HEK293 (cell line): Measurements from ENCODE around the gene TAF8.

ENCODE experiments used
- OVOL3 ChIP-seq: fragments of 450-650 bp; formaldehyde crosslinking; IDR thresholded peaks from 2 replicates; pipeline ENCODE4 v1.5.1; 2016; ENCODE audit warnings: missing biosample characterization, missing genetic modification characterization
- RBAK ChIP-seq: fragments of 450-650 bp; formaldehyde crosslinking; IDR thresholded peaks from 2 replicates; pipeline ENCODE4 v1.5.1; 2016; ENCODE audit warnings: missing biosample characterization, missing genetic modification characterization
- ZFP3 ChIP-seq: fragments of 450-650 bp; formaldehyde crosslinking; IDR thresholded peaks from 2 replicates; pipeline ENCODE4 v1.5.1; 2016; ENCODE audit warnings: low read depth, missing biosample characterization, missing genetic modification characterization
- ZNF184 ChIP-seq: fragments of 450-650 bp; IDR thresholded peaks from 2 replicates; pipeline ENCODE4 v1.5.1; 2018; ENCODE audit warnings: missing biosample characterization, mild to moderate bottlenecking, missing genetic modification characterization
- ZNF311 ChIP-seq: fragments of 450-650 bp; formaldehyde crosslinking; IDR thresholded peaks from 2 replicates; pipeline ENCODE4 v1.5.1; 2017; ENCODE audit warnings: missing biosample characterization, missing genetic modification characterization, borderline replicate concordance
- ZNF510 ChIP-seq: fragments of 450-650 bp; formaldehyde crosslinking; IDR thresholded peaks from 2 replicates; pipeline ENCODE4 v1.5.1; 2018; ENCODE audit warnings: mild to moderate bottlenecking, missing genetic modification characterization, missing biosample characterization; ENCODE audit not compliant: insufficient replicate concordance
- ZNF561 ChIP-seq: fragments of 450-650 bp; IDR thresholded peaks from 2 replicates; pipeline ENCODE4 v1.5.1; 2018; ENCODE audit warnings: missing biosample characterization, missing genetic modification characterization, borderline replicate concordance
- ZNF626 ChIP-seq: fragments of 450-650 bp; sonication (Bioruptor Pico); formaldehyde crosslinking; IDR thresholded peaks from 2 replicates; pipeline ENCODE4 v1.5.1; 2018; ENCODE audit warnings: missing biosample characterization, missing genetic modification characterization, inconsistent platforms
- TF ChIP-seq, protein P1 (sequence below): fragments of 450-650 bp; formaldehyde crosslinking; IDR thresholded peaks from 2 replicates; pipeline ENCODE4 v1.5.1; 2016; ENCODE audit warnings: missing biosample characterization, missing genetic modification characterization
- TF ChIP-seq, protein P2 (sequence below): fragments of 450-650 bp; formaldehyde crosslinking; IDR thresholded peaks from 2 replicates; pipeline ENCODE4 v1.5.1; 2016; ENCODE audit warnings: missing biosample characterization, missing genetic modification characterization
- TF ChIP-seq, protein P3 (sequence below): fragments of 450-650 bp; formaldehyde crosslinking; IDR thresholded peaks from 2 replicates; pipeline ENCODE4 v1.5.1; 2016; ENCODE audit warnings: missing biosample characterization, missing genetic modification characterization, borderline replicate concordance
- TF ChIP-seq, protein P4 (sequence below): fragments of 450-650 bp; formaldehyde crosslinking; IDR thresholded peaks from 2 replicates; pipeline ENCODE4 v1.5.1; 2016; ENCODE audit warnings: missing biosample characterization, missing genetic modification characterization, low read depth

DNA sequence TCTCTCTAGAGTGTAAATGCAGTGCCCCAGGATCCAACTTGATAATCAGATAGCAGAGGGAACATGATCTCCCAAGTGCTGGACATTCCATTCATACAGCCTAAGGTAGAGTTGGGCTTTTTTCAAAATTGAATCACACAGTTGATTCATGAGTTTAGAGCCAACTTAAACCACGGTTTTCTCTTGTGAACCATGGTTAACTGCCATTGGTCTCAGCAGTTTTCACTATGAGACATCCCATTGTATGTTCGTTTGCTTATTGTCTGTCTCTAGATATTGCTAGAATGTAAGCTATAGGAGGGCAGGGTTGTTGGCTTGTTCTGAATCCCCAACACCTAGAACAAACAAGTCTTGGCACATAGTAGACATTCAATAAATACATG is 37.2 kb upstream of the TAF8 start:
- TF ChIP-seq ZNF626 (tag by site-specific recombination) (no peak), ZNF510 (tag by site-specific recombination) (no peak), ZFP3 (no peak), OVOL3 (tag by site-specific recombination) (no peak), ZNF184 (tag by site-specific recombination) (no peak), ZNF561 (no peak), RBAK (no peak), ZNF311 (tag by site-specific recombination) (no peak)
- TF ChIP-seq, protein P1, sequence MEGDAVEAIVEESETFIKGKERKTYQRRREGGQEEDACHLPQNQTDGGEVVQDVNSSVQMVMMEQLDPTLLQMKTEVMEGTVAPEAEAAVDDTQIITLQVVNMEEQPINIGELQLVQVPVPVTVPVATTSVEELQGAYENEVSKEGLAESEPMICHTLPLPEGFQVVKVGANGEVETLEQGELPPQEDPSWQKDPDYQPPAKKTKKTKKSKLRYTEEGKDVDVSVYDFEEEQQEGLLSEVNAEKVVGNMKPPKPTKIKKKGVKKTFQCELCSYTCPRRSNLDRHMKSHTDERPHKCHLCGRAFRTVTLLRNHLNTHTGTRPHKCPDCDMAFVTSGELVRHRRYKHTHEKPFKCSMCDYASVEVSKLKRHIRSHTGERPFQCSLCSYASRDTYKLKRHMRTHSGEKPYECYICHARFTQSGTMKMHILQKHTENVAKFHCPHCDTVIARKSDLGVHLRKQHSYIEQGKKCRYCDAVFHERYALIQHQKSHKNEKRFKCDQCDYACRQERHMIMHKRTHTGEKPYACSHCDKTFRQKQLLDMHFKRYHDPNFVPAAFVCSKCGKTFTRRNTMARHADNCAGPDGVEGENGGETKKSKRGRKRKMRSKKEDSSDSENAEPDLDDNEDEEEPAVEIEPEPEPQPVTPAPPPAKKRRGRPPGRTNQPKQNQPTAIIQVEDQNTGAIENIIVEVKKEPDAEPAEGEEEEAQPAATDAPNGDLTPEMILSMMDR (tag by site-specific recombination) = no peak
- TF ChIP-seq, protein P2, sequence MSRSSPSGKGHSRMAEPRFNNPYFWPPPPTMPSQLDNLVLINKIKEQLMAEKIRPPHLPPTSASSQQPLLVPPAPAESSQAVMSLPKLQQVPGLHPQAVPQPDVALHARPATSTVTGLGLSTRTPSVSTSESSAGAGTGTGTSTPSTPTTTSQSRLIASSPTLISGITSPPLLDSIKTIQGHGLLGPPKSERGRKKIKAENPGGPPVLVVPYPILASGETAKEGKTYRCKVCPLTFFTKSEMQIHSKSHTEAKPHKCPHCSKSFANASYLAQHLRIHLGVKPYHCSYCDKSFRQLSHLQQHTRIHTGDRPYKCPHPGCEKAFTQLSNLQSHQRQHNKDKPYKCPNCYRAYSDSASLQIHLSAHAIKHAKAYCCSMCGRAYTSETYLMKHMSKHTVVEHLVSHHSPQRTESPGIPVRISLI (tag by site-specific recombination) = no peak
- TF ChIP-seq, protein P3, sequence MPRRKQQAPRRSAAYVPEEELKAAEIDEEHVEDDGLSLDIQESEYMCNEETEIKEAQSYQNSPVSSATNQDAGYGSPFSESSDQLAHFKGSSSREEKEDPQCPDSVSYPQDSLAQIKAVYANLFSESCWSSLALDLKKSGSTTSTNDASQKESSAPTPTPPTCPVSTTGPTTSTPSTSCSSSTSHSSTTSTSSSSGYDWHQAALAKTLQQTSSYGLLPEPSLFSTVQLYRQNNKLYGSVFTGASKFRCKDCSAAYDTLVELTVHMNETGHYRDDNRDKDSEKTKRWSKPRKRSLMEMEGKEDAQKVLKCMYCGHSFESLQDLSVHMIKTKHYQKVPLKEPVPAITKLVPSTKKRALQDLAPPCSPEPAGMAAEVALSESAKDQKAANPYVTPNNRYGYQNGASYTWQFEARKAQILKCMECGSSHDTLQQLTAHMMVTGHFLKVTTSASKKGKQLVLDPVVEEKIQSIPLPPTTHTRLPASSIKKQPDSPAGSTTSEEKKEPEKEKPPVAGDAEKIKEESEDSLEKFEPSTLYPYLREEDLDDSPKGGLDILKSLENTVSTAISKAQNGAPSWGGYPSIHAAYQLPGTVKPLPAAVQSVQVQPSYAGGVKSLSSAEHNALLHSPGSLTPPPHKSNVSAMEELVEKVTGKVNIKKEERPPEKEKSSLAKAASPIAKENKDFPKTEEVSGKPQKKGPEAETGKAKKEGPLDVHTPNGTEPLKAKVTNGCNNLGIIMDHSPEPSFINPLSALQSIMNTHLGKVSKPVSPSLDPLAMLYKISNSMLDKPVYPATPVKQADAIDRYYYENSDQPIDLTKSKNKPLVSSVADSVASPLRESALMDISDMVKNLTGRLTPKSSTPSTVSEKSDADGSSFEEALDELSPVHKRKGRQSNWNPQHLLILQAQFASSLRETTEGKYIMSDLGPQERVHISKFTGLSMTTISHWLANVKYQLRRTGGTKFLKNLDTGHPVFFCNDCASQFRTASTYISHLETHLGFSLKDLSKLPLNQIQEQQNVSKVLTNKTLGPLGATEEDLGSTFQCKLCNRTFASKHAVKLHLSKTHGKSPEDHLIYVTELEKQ = no peak
- TF ChIP-seq, protein P4, sequence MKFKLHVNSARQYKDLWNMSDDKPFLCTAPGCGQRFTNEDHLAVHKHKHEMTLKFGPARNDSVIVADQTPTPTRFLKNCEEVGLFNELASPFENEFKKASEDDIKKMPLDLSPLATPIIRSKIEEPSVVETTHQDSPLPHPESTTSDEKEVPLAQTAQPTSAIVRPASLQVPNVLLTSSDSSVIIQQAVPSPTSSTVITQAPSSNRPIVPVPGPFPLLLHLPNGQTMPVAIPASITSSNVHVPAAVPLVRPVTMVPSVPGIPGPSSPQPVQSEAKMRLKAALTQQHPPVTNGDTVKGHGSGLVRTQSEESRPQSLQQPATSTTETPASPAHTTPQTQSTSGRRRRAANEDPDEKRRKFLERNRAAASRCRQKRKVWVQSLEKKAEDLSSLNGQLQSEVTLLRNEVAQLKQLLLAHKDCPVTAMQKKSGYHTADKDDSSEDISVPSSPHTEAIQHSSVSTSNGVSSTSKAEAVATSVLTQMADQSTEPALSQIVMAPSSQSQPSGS (tag by site-specific recombination) = no peak
